Measurements from ENCODE around the gene LRRTM4.
"Not testable (repeated sequence)": the region's sequence is repeated elsewhere in the genome, so short reads cannot be mapped to it uniquely, and the experiment has no call there.

LRRTM4 gene

DNA sequence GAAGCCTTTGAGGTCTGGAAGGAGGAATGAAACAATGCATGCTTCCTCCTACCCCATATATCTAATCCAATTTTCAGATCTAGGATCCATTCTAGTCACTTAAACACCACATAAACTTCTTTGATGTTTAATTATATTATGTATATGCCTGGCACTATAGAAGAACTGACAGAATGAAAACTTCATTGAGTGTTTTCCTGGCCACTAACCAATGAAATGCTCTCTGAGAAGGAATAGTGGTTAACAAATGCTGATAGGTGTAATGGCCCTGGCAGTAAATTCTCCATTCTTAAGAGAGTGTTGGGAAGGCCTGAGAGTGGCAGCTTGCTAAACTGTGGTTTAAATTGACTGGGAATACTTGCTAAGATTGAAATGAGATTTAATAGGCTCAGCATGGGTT is 710.0 kb downstream of the LRRTM4 start:
- TF ChIP-seq POLR2A (IDR thresholded peaks at IDR 0.05; ENCODE audit: low read depth, low read length), result no peak
- no peak for DNase-seq (ENCODE audit: insufficient read length, low spot score)
- no peak for FAIRE-seq

DNA sequence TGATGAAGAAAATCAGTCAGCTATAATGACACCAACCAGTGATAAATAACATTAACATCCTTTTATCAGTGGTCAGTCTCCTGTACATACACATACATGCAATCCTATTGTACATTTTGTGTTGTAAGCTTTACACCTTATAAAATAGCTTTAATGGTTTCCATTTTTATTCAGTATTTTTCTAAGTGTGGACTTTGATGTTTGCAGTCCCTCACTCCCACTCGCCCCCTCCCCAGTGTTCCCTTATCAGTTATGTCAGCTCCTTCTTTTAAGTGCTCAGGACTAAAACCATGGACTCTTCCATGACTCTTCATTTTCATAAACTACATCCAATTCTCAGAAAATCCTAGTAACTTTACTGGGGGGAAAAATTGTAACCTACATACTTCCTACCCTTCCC is 713.0 kb downstream of the LRRTM4 start:
- TF ChIP-seq POLR2A (IDR thresholded peaks at IDR 0.05; ENCODE audit: low read depth, low read length), result no peak

DNA sequence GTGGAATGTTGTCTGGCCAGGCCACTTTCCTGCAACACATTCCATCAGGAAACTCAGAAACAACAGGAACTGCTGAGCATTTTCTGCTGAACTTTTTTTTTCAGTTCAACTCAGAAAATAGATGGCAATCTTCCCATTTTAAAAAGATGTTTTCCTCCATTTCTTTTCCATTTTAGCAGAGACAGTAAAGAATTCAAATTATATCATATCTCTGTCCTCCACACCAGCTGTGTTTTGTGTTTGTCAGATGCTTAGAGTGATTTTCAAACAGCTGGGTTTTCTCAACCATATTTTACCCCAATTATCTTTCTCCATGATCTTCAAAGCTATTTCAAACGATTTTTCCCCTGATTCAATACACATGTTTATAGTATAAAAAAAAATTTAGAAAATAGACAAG is 713.4 kb downstream of the LRRTM4 start:
- no peak for TF ChIP-seq POLR2A (IDR thresholded peaks at IDR 0.05; ENCODE audit: low read depth, low read length)
- FAIRE-seq (no peak), DNase-seq (ENCODE audit: insufficient read length, low spot score) (no peak)

More for the DNA sequence above, 713.0 kb downstream of the LRRTM4 start:
- FAIRE-seq (no peak), DNase-seq (ENCODE audit: insufficient read length, low spot score) (no peak)

GRCh38 chr2:76793647-76794334 is 728.4 kb downstream of the LRRTM4 start:
- DNase-seq (ENCODE audit: insufficient read length, low spot score), result no peak
- TF ChIP-seq POLR2A (IDR thresholded peaks at IDR 0.05; ENCODE audit: low read depth, low read length), result no peak
- FAIRE-seq, result no peak

GRCh38 chr2:76781313-76781712 is 740.9 kb downstream of the LRRTM4 start:
- not testable (repeated sequence) for DNase-seq (ENCODE audit: insufficient read length, low spot score); FAIRE-seq

GRCh38 chr2:76763276-76763675 is 758.9 kb downstream of the LRRTM4 start:
- TF ChIP-seq POLR2A (IDR thresholded peaks at IDR 0.05; ENCODE audit: low read depth, low read length), result no peak
- no peak for FAIRE-seq

DNA sequence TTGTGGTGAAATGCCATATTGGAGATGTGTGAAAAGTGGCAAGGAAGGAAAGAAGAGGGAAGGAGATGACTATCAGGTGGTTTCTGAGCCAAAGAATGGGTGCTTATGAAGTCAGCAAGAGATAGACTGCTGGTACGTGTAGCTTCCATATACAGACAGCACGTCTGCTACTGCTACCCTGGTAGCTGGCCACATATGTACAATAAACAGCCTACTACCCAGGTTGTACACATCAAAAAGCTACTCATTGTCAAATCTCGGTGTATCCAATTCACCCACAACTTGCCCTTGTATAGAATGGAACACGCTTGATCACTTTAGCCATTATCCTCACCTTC is 761.8 kb downstream of the LRRTM4 start:
- DNase-seq (ENCODE audit: insufficient read length, low spot score) (no peak), FAIRE-seq (no peak)
- TF ChIP-seq POLR2A (IDR thresholded peaks at IDR 0.05; ENCODE audit: low read depth, low read length), result no peak

More at GRCh38 chr2:76763276-76763675, 758.9 kb downstream of the LRRTM4 start:
- DNase-seq (ENCODE audit: insufficient read length, low spot score), result no peak

- FAIRE-seq, result no peak
Observed at GRCh38 chr2:76759634-76760366, 762.4 kb downstream of the LRRTM4 start.

GRCh38 chr2:76752506-76752905 is 769.7 kb downstream of the LRRTM4 start:
- DNase-seq (ENCODE audit: insufficient read length, low spot score) (no peak), FAIRE-seq (no peak)
- no peak for TF ChIP-seq POLR2A (IDR thresholded peaks at IDR 0.05; ENCODE audit: low read depth, low read length)

More at GRCh38 chr2:76759634-76760366, 762.4 kb downstream of the LRRTM4 start:
- no peak for DNase-seq (ENCODE audit: insufficient read length, low spot score)
- no peak for TF ChIP-seq POLR2A (IDR thresholded peaks at IDR 0.05; ENCODE audit: low read depth, low read length)

- TF ChIP-seq POLR2A (IDR thresholded peaks at IDR 0.05; ENCODE audit: low read depth, low read length), result no peak
- no peak for DNase-seq (ENCODE audit: insufficient read length, low spot score)
- no peak for FAIRE-seq
Observed at GRCh38 chr2:76749858-76750257, 772.3 kb downstream of the LRRTM4 start.

DNA sequence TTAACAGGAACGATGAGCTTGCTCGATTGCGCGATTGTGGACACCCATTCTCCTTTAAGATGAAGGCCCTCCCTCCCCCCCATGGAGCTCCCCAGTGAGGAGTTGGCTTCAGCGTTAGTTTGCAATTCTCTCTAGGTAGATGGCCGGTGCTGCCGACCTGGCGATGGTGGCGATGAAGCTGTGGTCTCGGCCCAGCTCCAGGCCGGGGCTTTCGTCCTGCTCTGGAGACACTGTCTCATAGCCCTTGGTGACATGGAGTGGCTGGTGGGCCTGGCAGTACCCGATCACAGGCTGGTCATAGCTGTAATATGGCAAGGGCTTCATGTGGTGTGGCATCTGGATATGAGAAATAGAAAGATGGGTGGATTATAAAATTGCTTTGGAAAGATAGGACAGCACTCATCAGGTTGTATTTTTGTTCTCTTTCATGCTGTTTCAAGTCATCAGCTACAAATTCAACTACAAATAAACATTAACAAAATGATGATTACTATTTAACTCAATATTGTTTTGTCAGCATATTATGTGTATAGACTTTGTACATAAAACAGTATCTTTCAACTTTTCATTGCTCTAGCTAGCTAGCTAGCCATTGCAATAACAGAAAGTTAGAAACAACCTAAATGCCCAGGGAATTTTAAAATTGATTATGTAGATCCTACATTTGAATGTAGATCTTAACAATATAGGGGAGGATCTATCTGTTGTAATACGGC is 773.4 kb downstream of the LRRTM4 start:
- DNase-seq (ENCODE audit: insufficient read length, low spot score) (no peak), FAIRE-seq (no peak)
- TF ChIP-seq POLR2A (IDR thresholded peaks at IDR 0.05; ENCODE audit: low read depth, low read length), result no peak

- TF ChIP-seq POLR2A (IDR thresholded peaks at IDR 0.05; ENCODE audit: low read depth, low read length), result no peak
- DNase-seq (ENCODE audit: insufficient read length, low spot score) (no peak), FAIRE-seq (no peak)
Observed at GRCh38 chr2:76745605-76746004, 776.6 kb downstream of the LRRTM4 start.

DNA sequence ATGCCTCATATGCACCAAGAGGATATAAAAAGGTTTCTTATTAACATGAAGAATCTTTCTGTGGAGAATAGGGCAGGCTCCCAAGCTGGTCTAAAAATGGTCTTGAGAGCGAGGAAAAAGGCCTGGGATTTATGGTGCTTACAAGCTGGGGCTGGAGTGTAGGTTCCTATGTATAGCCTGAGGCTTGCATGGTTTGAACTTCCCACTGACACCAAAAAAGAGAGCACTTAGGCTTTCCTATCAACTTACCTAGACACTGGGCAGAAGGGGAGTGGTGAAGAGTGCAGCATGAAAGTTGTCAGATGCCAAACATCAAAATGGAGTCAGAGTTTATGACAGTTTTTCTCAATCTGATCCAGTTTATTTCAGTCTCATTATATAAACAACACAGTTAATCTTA is 784.6 kb downstream of the LRRTM4 start:
- FAIRE-seq (no peak), DNase-seq (ENCODE audit: insufficient read length, low spot score) (no peak)
- no peak for TF ChIP-seq POLR2A (IDR thresholded peaks at IDR 0.05; ENCODE audit: low read depth, low read length)

GRCh38 chr2:76733736-76734135 is 788.4 kb downstream of the LRRTM4 start:
- no peak for FAIRE-seq
- TF ChIP-seq POLR2A (IDR thresholded peaks at IDR 0.05; ENCODE audit: low read depth, low read length), result no peak

More at GRCh38 chr2:76733736-76734135, 788.4 kb downstream of the LRRTM4 start:
- no peak for DNase-seq (ENCODE audit: insufficient read length, low spot score)

All from H54 (cell line).